HG02943 (cell line): ENCODE data around the gene GET4.
"Not testable (repeated sequence)": the region's sequence is repeated elsewhere in the genome, so short reads cannot be mapped to it uniquely, and the experiment has no call there.

ENCODE experiments used
- ATAC-seq: cut with Tn5 transposase; IDR thresholded peaks from one replicate; pipeline ENCODE4 v1.9.1; 2021; ENCODE audit warnings: mild to moderate bottlenecking, low read depth, moderate library complexity; ENCODE audit not compliant: unreplicated experiment

GET4 gene

GRCh38 chr7:867406-868188 is 8.8 kb upstream of the GET4 start:
- no peak for ATAC-seq

- no peak for ATAC-seq
Observed at GRCh38 chr7:868189-868486, 8.2 kb upstream of the GET4 start.

- no peak for ATAC-seq
Observed at GRCh38 chr7:869348-869747, 7.0 kb upstream of the GET4 start.

GRCh38 chr7:871900-872537 is 4.3 kb upstream of the GET4 start:
- ATAC-seq: no peak

GRCh38 chr7:872685-873084 is 3.7 kb upstream of the GET4 start:
- not testable (repeated sequence) for ATAC-seq

- no peak for ATAC-seq
Observed at GRCh38 chr7:873367-874002, 2.9 kb upstream of the GET4 start.

- ATAC-seq: no peak
Observed at GRCh38 chr7:874031-874749, 2.2 kb upstream of the GET4 start.

- ATAC-seq: no peak
Observed at GRCh38 chr7:875051-875450, 1.3 kb upstream of the GET4 start.

GRCh38 chr7:875476-876076 is 778 bp upstream of the GET4 start:
- ATAC-seq: no peak

GRCh38 chr7:876972-877311 is 588 bp downstream of the GET4 start:
- peak; percentile 26 for ATAC-seq

GRCh38 chr7:877312-878232 is 1.2 kb downstream of the GET4 start:
- ATAC-seq: no peak

GRCh38 chr7:879093-879492 is 2.7 kb downstream of the GET4 start:
- no peak for ATAC-seq

GRCh38 chr7:879706-880105 is 3.4 kb downstream of the GET4 start:
- no peak for ATAC-seq

GRCh38 chr7:880450-880849 is 4.1 kb downstream of the GET4 start:
- no peak for ATAC-seq

GRCh38 chr7:881441-882234 is 5.3 kb downstream of the GET4 start:
- no peak for ATAC-seq

GRCh38 chr7:882336-883035 is 6.1 kb downstream of the GET4 start:
- ATAC-seq: no peak

GRCh38 chr7:883055-884021 is 7.0 kb downstream of the GET4 start:
- ATAC-seq: no peak
